T-helper 2 cell (primary cell): ENCODE results near the gene MACROD2.
"Not testable (repeated sequence)": the region's sequence is repeated elsewhere in the genome, so short reads cannot be mapped to it uniquely, and the experiment has no call there.

ENCODE experiments used
- DNase-seq, 5 experiments: peaks; one replicate each; pipeline versions ENCODE4 v3.0.0 to v3.0.0-alpha.2; 2012 to 2022

Gene MACROD2

DNA sequence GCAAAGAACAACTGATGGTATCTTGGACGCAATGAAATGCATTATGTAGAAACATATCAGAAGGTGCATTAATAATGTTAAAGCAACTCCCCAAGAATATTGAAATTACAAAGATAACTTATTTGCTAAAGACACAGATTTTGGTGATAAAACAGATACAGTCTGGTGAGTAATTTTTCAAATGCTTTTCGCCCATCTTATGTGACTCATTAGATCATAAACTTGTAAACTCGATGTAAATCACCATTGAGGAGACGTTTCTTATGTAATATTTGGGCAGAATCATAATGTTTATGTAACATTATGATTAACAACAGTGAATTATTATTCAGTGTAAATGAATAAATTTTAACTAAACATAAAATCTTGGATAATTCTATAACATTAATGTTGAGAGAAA is 1969.8 kb downstream of the MACROD2 start:
- DNase-seq = no peak

DNA sequence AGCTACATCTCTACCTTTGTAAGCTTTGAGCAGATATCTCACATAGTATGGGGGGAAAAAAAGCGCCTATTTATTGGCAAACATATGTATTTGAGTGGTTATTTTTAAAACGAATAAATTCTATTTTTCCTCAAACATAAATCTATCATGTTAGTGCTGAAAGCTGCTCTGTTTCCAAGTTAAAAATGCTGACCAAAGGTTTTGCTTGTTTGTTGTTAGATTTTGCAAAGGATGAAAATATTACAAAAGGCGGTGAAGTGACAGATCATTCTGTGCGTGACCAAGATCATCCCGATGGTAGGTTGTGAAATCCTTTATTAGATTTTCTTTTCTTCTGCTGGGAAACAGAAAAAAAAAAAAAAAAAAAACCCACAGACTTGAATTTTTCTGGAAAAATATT is 1972.0 kb downstream of the MACROD2 start:
- no peak for DNase-seq

- DNase-seq = no peak
Observed at GRCh38 chr20:15976047-15976736, 1980.9 kb downstream of the MACROD2 start.

GRCh38 chr20:15977026-15977425 is 1981.7 kb downstream of the MACROD2 start:
- no peak for DNase-seq

GRCh38 chr20:15977758-15978157 is 1982.4 kb downstream of the MACROD2 start:
- no peak for DNase-seq

GRCh38 chr20:15985494-15986368 is 1990.4 kb downstream of the MACROD2 start:
- DNase-seq = not testable (repeated sequence)

GRCh38 chr20:15986690-15987089 is 1991.4 kb downstream of the MACROD2 start:
- no peak for DNase-seq

DNA sequence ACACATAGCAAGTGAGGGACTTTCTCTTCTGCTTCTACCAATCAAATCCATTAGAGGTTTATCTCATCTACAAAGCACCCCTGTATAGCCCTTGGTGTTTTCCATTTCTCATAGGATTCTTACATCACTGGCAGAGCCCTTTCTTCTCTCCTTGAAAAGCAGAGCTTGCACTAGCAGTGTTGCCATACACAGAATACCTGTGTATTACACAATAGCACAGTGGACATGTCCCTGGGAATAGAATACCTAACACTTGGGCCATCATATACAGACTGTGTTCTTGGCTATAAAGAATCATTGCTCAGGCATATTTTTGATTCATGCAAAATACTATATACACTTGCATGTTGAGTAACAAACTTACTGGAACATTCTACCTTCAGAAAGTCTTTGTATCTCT is 1996.0 kb downstream of the MACROD2 start:
- DNase-seq = no peak

DNA sequence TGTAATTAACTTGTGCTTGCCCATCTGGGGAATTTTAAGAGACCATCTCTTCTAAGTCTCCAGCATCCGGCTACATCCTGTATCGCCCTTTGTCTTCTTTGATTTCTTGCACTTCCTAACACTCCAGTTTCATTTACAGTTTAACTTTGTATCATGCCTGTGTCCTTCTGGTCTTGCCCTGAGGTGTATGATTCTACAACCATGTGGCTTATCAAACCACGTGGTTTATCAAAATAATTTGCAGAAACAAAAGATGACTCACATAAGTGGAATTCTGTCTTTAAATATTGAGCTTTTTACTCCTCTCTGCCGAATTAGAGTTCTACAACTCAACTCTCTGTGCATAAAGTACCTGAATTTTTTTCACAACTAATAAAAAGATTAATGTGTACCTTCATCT is 1997.2 kb downstream of the MACROD2 start:
- DNase-seq = no peak

DNA sequence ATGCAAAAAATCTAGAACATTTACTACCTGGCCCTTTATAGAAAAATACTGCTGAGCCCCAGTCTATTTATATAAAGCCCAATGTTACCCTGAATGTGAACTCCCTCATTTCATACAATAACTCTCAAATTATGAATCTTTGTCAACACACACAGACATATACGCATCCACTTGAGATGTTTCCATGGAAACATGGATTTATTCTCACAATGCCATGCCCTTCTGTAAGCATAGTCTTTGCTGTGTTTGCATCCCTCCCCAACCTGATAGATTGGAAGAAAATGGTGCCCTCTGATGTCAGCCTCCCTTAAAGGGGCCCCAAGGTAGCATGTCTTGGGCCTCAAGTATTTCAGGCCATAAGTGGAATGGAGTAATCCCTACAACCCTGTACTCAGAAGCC is 2004.8 kb downstream of the MACROD2 start:
- DNase-seq = no peak

GRCh38 chr20:16001286-16001685 is 2006.0 kb downstream of the MACROD2 start:
- no peak for DNase-seq

DNA sequence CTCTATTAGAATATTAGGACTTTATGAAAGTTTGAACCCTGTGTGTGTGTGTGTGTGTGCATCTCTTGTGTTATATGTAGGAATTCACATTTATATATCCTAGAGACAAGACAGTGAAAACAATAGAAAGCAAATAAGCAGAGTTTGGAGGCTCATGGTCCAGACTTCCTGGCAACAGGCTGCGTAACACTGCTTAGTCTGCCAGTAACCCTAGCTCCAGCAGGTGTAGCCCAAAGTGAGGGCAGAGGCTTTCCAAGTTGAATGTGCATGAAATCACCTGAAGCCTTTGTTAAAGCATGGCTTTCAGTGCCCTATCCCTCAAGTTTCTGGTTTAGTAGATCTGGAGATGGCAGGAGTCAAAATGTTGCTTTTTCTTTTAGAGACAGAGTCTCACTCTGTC is 2008.0 kb downstream of the MACROD2 start:
- DNase-seq = no peak

- no peak for DNase-seq
Observed at GRCh38 chr20:16004108-16004854, 2009.0 kb downstream of the MACROD2 start.

DNA sequence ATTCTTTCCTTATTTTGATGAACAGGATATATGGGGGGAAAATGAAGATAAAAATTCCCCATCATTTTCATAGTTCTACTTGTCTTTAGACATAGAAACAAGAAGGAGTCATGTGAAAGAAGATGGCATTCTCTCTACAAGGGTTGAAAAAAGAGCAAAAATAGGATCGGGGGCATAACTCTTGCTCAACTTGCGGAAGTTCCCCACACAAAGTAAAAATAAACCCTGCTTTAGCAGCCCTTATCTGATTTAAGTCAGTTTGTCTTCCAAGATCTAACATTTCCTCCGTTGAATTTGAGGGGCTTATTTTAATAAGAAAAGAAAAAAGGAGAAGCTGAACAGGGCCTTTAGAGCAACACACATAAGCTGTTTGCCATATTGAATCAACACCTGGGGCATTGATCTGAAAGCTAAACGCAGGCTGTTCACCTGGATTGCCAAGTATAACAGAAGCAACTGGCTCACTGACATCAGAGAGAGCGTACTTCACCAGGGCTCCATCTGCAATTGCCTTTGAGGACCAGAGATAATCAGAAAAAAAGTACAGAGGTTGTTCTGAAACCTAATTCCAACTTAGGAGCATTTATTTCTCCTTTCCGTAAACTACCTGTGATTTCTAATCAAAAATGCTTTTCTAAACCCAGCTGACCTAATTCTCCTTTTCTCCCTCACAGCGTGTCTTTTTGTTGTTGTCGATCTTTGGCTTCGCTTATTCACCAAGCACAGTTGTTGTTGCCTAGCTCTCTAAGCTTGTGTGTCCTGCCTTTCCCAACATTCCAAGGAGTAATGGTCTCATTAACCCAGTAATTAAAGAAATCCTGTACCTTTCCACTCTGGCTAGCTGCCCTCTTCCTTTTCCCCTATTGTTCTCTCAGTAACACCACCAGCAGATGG is 2010.0 kb downstream of the MACROD2 start:
- no peak for DNase-seq

- DNase-seq = no peak
Observed at GRCh38 chr20:16005915-16006493, 2010.7 kb downstream of the MACROD2 start.

- no peak for DNase-seq
Observed at GRCh38 chr20:16007164-16007563, 2011.8 kb downstream of the MACROD2 start.

DNA sequence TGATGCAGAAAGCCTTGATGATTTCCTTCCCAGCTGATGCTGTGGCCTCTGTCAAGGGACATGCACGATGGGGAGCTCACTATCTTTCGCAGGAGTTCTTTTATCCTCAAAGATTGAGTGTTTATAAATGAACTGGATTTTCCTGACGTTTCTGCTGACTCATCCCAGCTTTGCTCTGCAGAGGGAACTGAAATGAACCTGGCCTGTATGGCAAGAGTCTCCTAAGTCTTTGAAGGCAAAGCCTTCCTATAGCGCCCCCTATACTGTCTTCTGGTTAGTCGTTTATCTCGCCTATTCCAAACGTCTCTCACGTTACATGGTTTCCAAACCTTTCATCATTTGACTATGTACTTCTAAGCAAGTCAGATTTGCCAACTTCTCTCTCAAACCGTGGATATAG is 2012.6 kb downstream of the MACROD2 start:
- DNase-seq = no peak

- no peak for DNase-seq
Observed at GRCh38 chr20:16011056-16011455, 2015.7 kb downstream of the MACROD2 start.

GRCh38 chr20:16011519-16011918 is 2016.2 kb downstream of the MACROD2 start:
- no peak for DNase-seq

- DNase-seq = not testable (repeated sequence)
Observed at GRCh38 chr20:16012934-16013333, 2017.6 kb downstream of the MACROD2 start.

DNA sequence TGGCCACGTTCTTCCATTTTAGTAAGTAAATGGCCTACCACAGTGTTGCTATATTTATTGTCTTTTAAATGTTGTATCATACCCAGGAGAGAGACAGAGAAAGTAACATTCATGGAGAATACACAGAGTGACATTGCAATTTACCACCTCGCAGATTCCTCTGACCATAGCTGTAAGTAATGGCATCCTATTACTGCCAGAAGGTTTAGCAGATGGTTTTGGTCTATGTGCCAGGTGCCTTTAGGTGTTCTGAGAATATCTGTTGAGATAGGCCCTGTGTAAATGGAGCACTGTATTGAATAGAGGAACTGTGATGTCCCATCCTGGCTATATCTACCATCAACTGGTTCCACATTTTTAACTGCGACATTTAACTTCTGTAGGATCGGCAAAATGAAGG is 2018.3 kb downstream of the MACROD2 start:
- DNase-seq = no peak

DNA sequence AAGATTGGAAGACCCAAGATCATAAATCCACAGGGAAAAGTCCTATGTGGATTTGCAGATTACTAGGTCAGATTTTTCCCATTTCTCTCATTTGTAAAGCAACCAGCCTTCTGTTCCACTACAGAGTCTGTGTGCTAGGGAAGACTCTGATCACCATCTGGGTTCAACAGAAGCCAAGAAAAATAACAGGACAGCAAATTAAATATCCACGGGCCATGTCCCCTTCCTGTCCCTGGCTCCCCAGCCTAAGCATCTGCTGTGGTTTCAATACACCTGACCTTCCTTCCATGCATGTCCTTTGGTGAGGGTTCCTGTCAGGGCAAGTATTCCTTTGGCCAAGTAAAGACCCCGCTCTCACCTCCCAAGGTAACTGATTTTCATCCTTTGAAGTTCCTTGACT is 2019.1 kb downstream of the MACROD2 start:
- DNase-seq = no peak
